SH-SY5Y (cell line): ENCODE results near the gene CD48.

Experiments
- GATA2 ChIP-seq: IDR thresholded peaks from 2 replicates; pipeline ENCODE4 v1.6.1; 2011; ENCODE audit warnings: mild to moderate bottlenecking, low read depth, low read length
- GATA3 ChIP-seq: IDR thresholded peaks from 2 replicates; pipeline ENCODE4 v1.6.1; 2011; ENCODE audit warnings: low read depth, mild to moderate bottlenecking, low read length, moderate library complexity

GRCh38 chr1:160713161-160713560 lies 1.5 kb upstream of the CD48 start:
- TF ChIP-seq GATA2 (no peak), GATA3 (no peak)
